A549 (cell line): ENCODE measurements around the gene SPTB. TPM values are rescaled to one million over a fixed set of nuclear protein-coding genes. Genes with fewer than 3 reads are reported as not detected.

ENCODE experiments used
- ATAC-seq, 2 experiments: fragments of 200-7000 bp in 1 of 2; fragments of >200 bp in 1 of 2; cut with Nextera tagmentation in 1 of 2; cut with Tn5 transposase in 1 of 2; 3 replicates each; pipeline versions ENCODE4 v1.8.0 to v1.9.1; 2018 to 2020; ENCODE audit warnings: mild to moderate bottlenecking in 1 of 2, moderate library complexity in 1 of 2
- CTCF ChIA-PET: fragments of 300-600 bp; sonication (Branson Sonifier 250); formaldehyde crosslinking; extraction: SDS; loops from one replicate; lab custom pipeline; 2021; ENCODE audit warnings: antibody characterized with exemption, inconsistent platforms; lab: Yijun Ruan, JAX
- POLR2A ChIA-PET: fragments of 350-600 bp; formaldehyde crosslinking; extraction: SDS; loops from one replicate; lab custom pipeline; 2021; ENCODE audit warnings: antibody characterized with exemption, inconsistent platforms; lab: Yijun Ruan, JAX
- DNase-seq, 2 experiments: peaks; one replicate each; pipeline versions ENCODE4 v3.0.0 to v3.0.0-alpha.2; 2011 to 2016; ENCODE audit warnings: low read depth in 1 of 2, low spot score in 1 of 2
- FAIRE-seq: peaks from 2 replicates; lab custom pipeline; 2011; peaks lifted over from hg19 to GRCh38; lab: Jason Lieb, UNC
- H3K27ac ChIP-seq, 2 experiments: fragments of >200 bp; sonication (Bioruptor Twin); formaldehyde crosslinking; 3 replicates each; pipeline ENCODE4 v1.5.1; 2016 to 2017
- H3K4me1 ChIP-seq: fragments of >200 bp; sonication (Bioruptor Twin); formaldehyde crosslinking; 3 replicates; pipeline ENCODE4 v1.6.1; 2016
- H3K4me2 ChIP-seq: fragments of >200 bp; sonication (Bioruptor Twin); formaldehyde crosslinking; 3 replicates; pipeline ENCODE4 v1.6.1; 2016
- H3K4me3 ChIP-seq: fragments of >200 bp; sonication (Bioruptor Twin); formaldehyde crosslinking; 3 replicates; pipeline ENCODE4 v1.5.1; 2016
- H3K9me3 ChIP-seq: fragments of >200 bp; sonication (Bioruptor Twin); formaldehyde crosslinking; 3 replicates; pipeline ENCODE4 v1.6.1; 2016
- CBX2 ChIP-seq: fragments of 200-600 bp; sonication (generic); IDR thresholded peaks from 2 replicates; pipeline ENCODE4 v1.6.1; 2016; ENCODE audit warnings: low read depth, mild to moderate bottlenecking, borderline replicate concordance
- CBX8 ChIP-seq: fragments of 200-600 bp; sonication (generic); IDR thresholded peaks from 2 replicates; pipeline ENCODE4 v1.6.1; 2016
- CEBPB ChIP-seq, 2 experiments: fragments of >200 bp in 1 of 2; sonication (Bioruptor Twin) in 1 of 2; formaldehyde crosslinking in 1 of 2; IDR thresholded peaks; 2 replicates each; pipeline ENCODE4 v1.6.1; 2012 to 2016
- CHD4 ChIP-seq: fragments of 200-600 bp; sonication (generic); IDR thresholded peaks from 2 replicates; pipeline ENCODE4 v1.6.1; 2016; ENCODE audit warnings: antibody characterized with exemption, mild to moderate bottlenecking, borderline replicate concordance
- EHF ChIP-seq: fragments of 250-450 bp; sonication (Bioruptor Pico); IDR thresholded peaks from 2 replicates; pipeline ENCODE4 v1.5.0; 2020; ENCODE audit warnings: mild to moderate bottlenecking
- EHMT2 ChIP-seq: fragments of 200-600 bp; sonication (generic); IDR thresholded peaks from 2 replicates; pipeline ENCODE4 v1.6.1; 2016; ENCODE audit warnings: antibody characterized with exemption, low read depth, mild to moderate bottlenecking, moderate library complexity
- EP300 ChIP-seq, 2 experiments: fragments of >200 bp; sonication (Bioruptor Twin); formaldehyde crosslinking; IDR thresholded peaks; 2 replicates in 1 of 2; 3 replicates in 1 of 2; pipeline ENCODE4 v1.6.1; 2016 to 2017
- ESRRA ChIP-seq: fragments of 150-350 bp; IDR thresholded peaks from 2 replicates; pipeline ENCODE4 v1.6.1; 2014; ENCODE audit warnings: mild to moderate bottlenecking, low read length, borderline replicate concordance
- FOSB ChIP-seq: fragments of 250-450 bp; sonication (Bioruptor Pico); IDR thresholded peaks from 2 replicates; pipeline ENCODE4 v1.5.0; 2020; ENCODE audit warnings: mild to moderate bottlenecking, moderate library complexity
- FOSL2 ChIP-seq, 2 experiments: fragments of 450-650 bp in 1 of 2; fragments of >200 bp in 1 of 2; sonication (Bioruptor Twin) in 1 of 2; formaldehyde crosslinking; IDR thresholded peaks; 2 replicates each; pipeline versions ENCODE4 v1.5.0 to v1.6.1; 2016 to 2020; ENCODE audit warnings: mild to moderate bottlenecking in 1 of 2, moderate library complexity in 1 of 2
- GATA3 ChIP-seq: IDR thresholded peaks from 2 replicates; pipeline ENCODE4 v1.6.1; 2012; ENCODE audit warnings: borderline replicate concordance
- HDAC2 ChIP-seq: fragments of 200-600 bp; sonication (generic); IDR thresholded peaks from 2 replicates; pipeline ENCODE4 v1.6.1; 2016
- HOXA7 ChIP-seq: fragments of 250-450 bp; sonication (Bioruptor Pico); IDR thresholded peaks from 2 replicates; pipeline ENCODE4 v1.5.0; 2020; ENCODE audit warnings: mild to moderate bottlenecking, moderate library complexity
- HOXB5 ChIP-seq: fragments of 250-450 bp; sonication (Bioruptor Pico); IDR thresholded peaks from 2 replicates; pipeline ENCODE4 v1.5.0; 2020; ENCODE audit warnings: mild to moderate bottlenecking, moderate library complexity
- KDM5A ChIP-seq: fragments of 200-600 bp; sonication (generic); IDR thresholded peaks from 2 replicates; pipeline ENCODE4 v1.6.1; 2016; ENCODE audit warnings: antibody characterized with exemption, mild to moderate bottlenecking
- MAFK ChIP-seq: fragments of 450-650 bp; IDR thresholded peaks from 2 replicates; pipeline ENCODE4 v1.6.1; 2014; ENCODE audit not compliant: partially characterized antibody
- NFE2L2 ChIP-seq: fragments of 150-350 bp; conservative IDR thresholded peaks from 2 replicates; pipeline ENCODE4 v1.6.1; 2014; ENCODE audit warnings: low read length
- NPAS2 ChIP-seq: fragments of 250-450 bp; sonication (Bioruptor Pico); IDR thresholded peaks from 2 replicates; pipeline ENCODE4 v1.8.0; 2022; ENCODE audit warnings: mild to moderate bottlenecking, moderate library complexity, borderline replicate concordance
- NR3C1 ChIP-seq: fragments of >200 bp; sonication (Bioruptor Twin); formaldehyde crosslinking; IDR thresholded peaks from 3 replicates; pipeline ENCODE4 v1.6.1; 2017
- RAD21 ChIP-seq, 2 experiments: fragments of >200 bp in 1 of 2; sonication (Bioruptor Twin) in 1 of 2; formaldehyde crosslinking in 1 of 2; IDR thresholded peaks in 1 of 2; conservative IDR thresholded peaks in 1 of 2; 2 replicates in 1 of 2; 3 replicates in 1 of 2; pipeline ENCODE4 v1.6.1; 2012 to 2018; ENCODE audit warnings: inconsistent platforms in 1 of 2
- RARB ChIP-seq: fragments of 250-450 bp; sonication (Bioruptor Pico); IDR thresholded peaks from 2 replicates; pipeline ENCODE4 v1.8.0; 2021; ENCODE audit warnings: mild to moderate bottlenecking, moderate library complexity
- SMC3 ChIP-seq: fragments of >200 bp; sonication (Bioruptor Twin); formaldehyde crosslinking; IDR thresholded peaks from 3 replicates; pipeline ENCODE4 v1.6.1; 2018; ENCODE audit warnings: inconsistent platforms
- ZNF302 ChIP-seq: fragments of 250-450 bp; sonication (Bioruptor Pico); IDR thresholded peaks from 2 replicates; pipeline ENCODE4 v1.9.0; 2021; ENCODE audit warnings: inconsistent platforms, mild to moderate bottlenecking, moderate library complexity
- WGBS: methylation state at CpG from one replicate; pipeline ENCODE4 v1.1.6; 2017; ENCODE audit errors: missing lambda C conversion rate; 5-methylcytosine and 5-hydroxymethylcytosine counted together
- polyA plus RNA-seq, 4 experiments: library from polyadenylated mRNA; depleted of rRNA in 3 of 4; stranded (reverse); fragments of >200 nt; fragmentation: RNase III in 1 of 4; extraction: RNeasy Plus Mini Kit Qiagen cat#74134 plus additional on column Dnase treatment in 1 of 4; gene quantifications; 2 replicates in 3 of 4; 3 replicates in 1 of 4; pipeline ENCODE4 v1.2.3, GENCODE V29; 2011 to 2017
- TF ChIP-seq, protein P1 (sequence below): fragments of >200 bp; sonication (Bioruptor Twin); formaldehyde crosslinking; IDR thresholded peaks from 3 replicates; pipeline ENCODE4 v1.5.1; 2016
- TF ChIP-seq, protein P2 (sequence below): fragments of 450-650 bp; IDR thresholded peaks from 2 replicates; pipeline ENCODE4 v1.6.1; 2014; ENCODE audit warnings: antibody characterized with exemption
- TF ChIP-seq, protein P3 (sequence below): IDR thresholded peaks from 2 replicates; pipeline ENCODE4 v1.6.1; 2012; ENCODE audit warnings: low read depth, borderline replicate concordance
- TF ChIP-seq, protein P4 (sequence below): fragments of 150-350 bp; IDR thresholded peaks from 2 replicates; pipeline ENCODE4 v1.6.1; 2014; ENCODE audit warnings: low read depth, mild to moderate bottlenecking, low read length

Gene SPTB
- polyA plus RNA-seq, 2 of the 4 experiments (the other 2 are of a cell fraction), result 0.27 to 2.1 TPM

DNA sequence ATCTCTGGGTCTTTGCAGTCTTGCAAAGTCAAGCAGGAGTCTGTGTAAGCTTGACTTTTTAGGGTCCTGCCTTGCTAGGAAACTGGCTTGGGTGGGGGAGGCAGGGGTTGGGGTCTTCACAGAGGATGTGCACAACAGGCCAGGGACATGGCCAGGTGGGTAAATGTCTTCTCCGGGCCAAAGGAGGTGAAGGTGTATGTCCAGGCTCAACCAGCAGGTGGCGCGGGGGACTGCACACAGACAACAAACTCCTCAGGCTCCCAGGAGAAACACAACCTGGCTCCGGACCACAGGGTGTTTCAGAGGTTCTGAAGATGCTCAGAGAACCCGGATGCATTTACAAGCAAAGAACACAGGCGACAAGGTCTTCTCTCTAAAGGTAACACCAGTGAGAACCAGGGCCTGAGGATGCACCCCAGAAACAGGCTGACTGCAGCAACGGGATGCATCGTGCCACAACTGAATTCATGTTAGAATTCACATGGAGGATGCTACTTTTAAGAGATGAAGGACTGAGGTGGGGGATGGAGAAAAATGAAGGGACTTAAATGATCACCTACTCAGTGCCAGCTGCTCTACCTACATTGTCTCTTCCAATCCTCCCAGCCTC is 119.5 kb downstream of the SPTB start:
- POLR2A ChIA-PET, result interaction anchor here (2.0 to 2.6 kb wide), 2 partner anchors 220 kb away, joined by 10 to 16 read pairs; partner anchors contain the start of gene HSPA2
- no peaks in the 10 kb centered on the region for H3K9me3 ChIP-seq
- no peak for TF ChIP-seq GATA3
- TF ChIP-seq HOXB5 (CRISPR knock-in tag), result no peak
- no peak for TF ChIP-seq CBX8
- no peak for TF ChIP-seq EHMT2
- TF ChIP-seq, protein P1, sequence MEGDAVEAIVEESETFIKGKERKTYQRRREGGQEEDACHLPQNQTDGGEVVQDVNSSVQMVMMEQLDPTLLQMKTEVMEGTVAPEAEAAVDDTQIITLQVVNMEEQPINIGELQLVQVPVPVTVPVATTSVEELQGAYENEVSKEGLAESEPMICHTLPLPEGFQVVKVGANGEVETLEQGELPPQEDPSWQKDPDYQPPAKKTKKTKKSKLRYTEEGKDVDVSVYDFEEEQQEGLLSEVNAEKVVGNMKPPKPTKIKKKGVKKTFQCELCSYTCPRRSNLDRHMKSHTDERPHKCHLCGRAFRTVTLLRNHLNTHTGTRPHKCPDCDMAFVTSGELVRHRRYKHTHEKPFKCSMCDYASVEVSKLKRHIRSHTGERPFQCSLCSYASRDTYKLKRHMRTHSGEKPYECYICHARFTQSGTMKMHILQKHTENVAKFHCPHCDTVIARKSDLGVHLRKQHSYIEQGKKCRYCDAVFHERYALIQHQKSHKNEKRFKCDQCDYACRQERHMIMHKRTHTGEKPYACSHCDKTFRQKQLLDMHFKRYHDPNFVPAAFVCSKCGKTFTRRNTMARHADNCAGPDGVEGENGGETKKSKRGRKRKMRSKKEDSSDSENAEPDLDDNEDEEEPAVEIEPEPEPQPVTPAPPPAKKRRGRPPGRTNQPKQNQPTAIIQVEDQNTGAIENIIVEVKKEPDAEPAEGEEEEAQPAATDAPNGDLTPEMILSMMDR, result peak; percentile 64
- no peak for TF ChIP-seq KDM5A
- TF ChIP-seq RAD21 (conservative IDR thresholded peaks at IDR 0.05 in 1 of 2, IDR thresholded peaks at IDR 0.05 in 1 of 2), result peak; percentile 64 to 68
- peak; percentile 55 for TF ChIP-seq SMC3
- TF ChIP-seq EHF (CRISPR knock-in tag), result no peak
- TF ChIP-seq HDAC2, result no peak
- TF ChIP-seq, protein P2, sequence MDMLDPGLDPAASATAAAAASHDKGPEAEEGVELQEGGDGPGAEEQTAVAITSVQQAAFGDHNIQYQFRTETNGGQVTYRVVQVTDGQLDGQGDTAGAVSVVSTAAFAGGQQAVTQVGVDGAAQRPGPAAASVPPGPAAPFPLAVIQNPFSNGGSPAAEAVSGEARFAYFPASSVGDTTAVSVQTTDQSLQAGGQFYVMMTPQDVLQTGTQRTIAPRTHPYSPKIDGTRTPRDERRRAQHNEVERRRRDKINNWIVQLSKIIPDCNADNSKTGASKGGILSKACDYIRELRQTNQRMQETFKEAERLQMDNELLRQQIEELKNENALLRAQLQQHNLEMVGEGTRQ, result no peak
- TF ChIP-seq NFE2L2, result no peak
- TF ChIP-seq, all 56 proteins: peak for 3
- Histone ChIP-seq H3K4me3 (no peak overlapping the region), H3K4me1 (peaks cover 94% of the 10 kb centered on the region), H3K27ac (peak overlapping the region; percentile 92 to 93), H3K4me2 (peak overlapping the region; percentile 88)
- FAIRE-seq, result no peak
- WGBS, result 44% methylated on average over 7 of the region's 8 CpGs
- peak; percentile 76 to 91 for DNase-seq
- peak in 1 of 2 experiments; percentile 27; a peak in 3 of 6 replicates for ATAC-seq
- CTCF ChIA-PET, result interaction anchor here (0.8 to 7.4 kb wide), 36 partner anchors 8 to 220 kb away, joined by 3 to 147 read pairs (median 6); partner anchors contain the start of genes HSPA2 and PLEKHG3

DNA sequence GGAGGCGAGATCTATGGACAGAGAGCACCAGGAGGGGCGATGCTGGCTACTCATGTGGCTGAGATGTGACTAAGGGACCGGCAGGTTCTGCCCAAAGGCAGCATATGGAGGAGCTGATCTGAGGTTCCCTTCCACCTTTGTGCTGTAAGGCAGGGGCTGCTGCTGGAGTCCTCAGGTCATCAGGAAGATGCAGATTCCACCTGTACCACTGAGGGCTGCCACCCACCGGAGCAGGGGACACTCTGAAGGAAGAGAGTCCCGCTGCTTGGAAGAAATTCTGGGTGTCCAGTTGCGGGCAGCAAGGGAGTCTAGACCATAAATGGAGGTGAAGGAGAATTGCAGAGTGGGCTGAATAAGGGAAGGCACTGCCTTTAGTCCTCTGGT is 120.2 kb downstream of the SPTB start:
- H3K4me3 ChIP-seq, result no peak overlapping the region
- WGBS, result 89% methylated on average over 6 of the region's 6 CpGs
- peaks cover 90% of the 10 kb centered on the region for H3K4me1 ChIP-seq
- POLR2A ChIA-PET, result interaction anchor here (0.6 to 2.0 kb wide), 3 partner anchors 105 to 219 kb away, joined by 3 to 10 read pairs (median 4); partner anchors contain the start of gene HSPA2
- H3K27ac ChIP-seq, result peak overlapping the region; percentile 92 to 93
- DNase-seq, result no peak
- CTCF ChIA-PET, result interaction anchor here (0.7 to 7.4 kb wide), 28 partner anchors 10 to 219 kb away, joined by 3 to 147 read pairs (median 4); partner anchors contain the start of genes HSPA2 and PLEKHG3
- peak overlapping the region; percentile 88 for H3K4me2 ChIP-seq
- no peaks in the 10 kb centered on the region for H3K9me3 ChIP-seq
- no peak for FAIRE-seq
- TF ChIP-seq, protein P3, sequence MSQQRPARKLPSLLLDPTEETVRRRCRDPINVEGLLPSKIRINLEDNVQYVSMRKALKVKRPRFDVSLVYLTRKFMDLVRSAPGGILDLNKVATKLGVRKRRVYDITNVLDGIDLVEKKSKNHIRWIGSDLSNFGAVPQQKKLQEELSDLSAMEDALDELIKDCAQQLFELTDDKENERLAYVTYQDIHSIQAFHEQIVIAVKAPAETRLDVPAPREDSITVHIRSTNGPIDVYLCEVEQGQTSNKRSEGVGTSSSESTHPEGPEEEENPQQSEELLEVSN, result no peak
- no peak for TF ChIP-seq CBX2
- no peak for TF ChIP-seq FOSB (CRISPR knock-in tag)
- no peak for TF ChIP-seq MAFK
- TF ChIP-seq CEBPB (IDR thresholded peaks at IDR 0.05), result no peak
- no peak for TF ChIP-seq EHMT2
- no peak for ATAC-seq

DNA sequence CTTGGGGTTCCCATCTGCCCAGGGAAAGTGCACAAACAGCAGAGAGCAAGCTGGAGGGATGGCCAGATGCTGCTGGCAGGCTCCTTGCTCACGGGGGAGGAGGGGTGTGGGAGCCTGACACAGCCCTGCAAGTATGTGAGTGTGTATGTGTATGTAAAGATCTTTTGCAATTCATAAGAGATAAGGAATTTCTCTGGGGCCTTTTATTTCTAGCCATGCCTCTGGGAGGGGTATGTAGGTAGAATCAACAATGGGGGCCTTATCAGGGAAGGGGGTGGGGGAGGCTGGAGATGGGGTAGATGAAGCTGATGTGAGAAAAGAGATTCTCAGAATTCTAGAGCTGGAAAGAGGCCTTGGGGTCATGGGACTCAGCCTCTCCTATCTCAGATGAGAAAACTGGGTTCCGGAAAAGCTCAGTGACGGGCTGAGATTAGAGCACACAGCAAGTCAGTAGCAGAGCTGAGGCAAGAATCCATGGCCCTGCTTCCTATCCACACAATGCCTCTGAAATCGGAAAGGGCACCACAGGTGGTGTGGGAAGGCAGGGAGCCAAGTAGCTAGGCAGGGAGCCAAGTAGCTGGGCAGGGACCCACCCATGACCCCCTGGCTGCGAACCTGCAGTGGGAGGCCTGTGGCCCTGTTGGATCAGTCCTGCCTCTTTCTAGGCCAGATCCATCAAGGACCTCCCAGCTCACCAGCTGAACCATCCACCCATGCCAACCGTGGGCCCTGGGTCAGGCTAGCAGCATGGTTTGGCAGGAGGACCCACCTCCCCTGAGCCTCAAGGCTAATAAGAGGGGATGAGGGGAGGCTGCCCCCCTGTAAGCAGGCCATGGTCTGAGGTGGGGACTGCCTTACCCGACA is 120.8 kb downstream of the SPTB start:
- Histone ChIP-seq H3K27ac (peak overlapping the region; percentile 92 to 93), H3K4me2 (peak overlapping the region; percentile 88), H3K4me1 (peaks cover 84% of the 10 kb centered on the region), H3K9me3 (no peaks in the 10 kb centered on the region), H3K4me3 (no peak overlapping the region)
- FAIRE-seq, result peak; percentile 43
- 50% methylated on average over 6 of the region's 7 CpGs for WGBS
- ChIA-PET POLR2A (interaction anchor here (0.6 to 2.0 kb wide), 4 partner anchors 51 to 218 kb away, joined by 3 to 10 read pairs (median 4); partner anchors contain the start of gene HSPA2), CTCF (interaction anchor here (0.7 to 7.4 kb wide), 26 partner anchors 9 to 248 kb away, joined by 3 to 147 read pairs (median 4); partner anchors contain the start of genes HSPA2 and PLEKHG3)
- ATAC-seq, result peak; percentile 26 to 47; a peak in 3 of 6 replicates
- peak; percentile 71 to 82 for DNase-seq
- no peak for TF ChIP-seq ESRRA
- TF ChIP-seq, protein P4, sequence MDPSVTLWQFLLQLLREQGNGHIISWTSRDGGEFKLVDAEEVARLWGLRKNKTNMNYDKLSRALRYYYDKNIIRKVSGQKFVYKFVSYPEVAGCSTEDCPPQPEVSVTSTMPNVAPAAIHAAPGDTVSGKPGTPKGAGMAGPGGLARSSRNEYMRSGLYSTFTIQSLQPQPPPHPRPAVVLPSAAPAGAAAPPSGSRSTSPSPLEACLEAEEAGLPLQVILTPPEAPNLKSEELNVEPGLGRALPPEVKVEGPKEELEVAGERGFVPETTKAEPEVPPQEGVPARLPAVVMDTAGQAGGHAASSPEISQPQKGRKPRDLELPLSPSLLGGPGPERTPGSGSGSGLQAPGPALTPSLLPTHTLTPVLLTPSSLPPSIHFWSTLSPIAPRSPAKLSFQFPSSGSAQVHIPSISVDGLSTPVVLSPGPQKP, result no peak
- no peak for TF ChIP-seq NR3C1
- TF ChIP-seq FOSL2 (IDR thresholded peaks at IDR 0.05), result peak; percentile 58
- peak; percentile 81 for TF ChIP-seq FOSL2 (CRISPR knock-in tag; IDR thresholded peaks at IDR 0.05)
- no peak for TF ChIP-seq MAFK
- TF ChIP-seq CHD4, result no peak
- no peak for TF ChIP-seq HOXB5 (CRISPR knock-in tag)
- peak; percentile 24; the same call in 1 of the 3 replicates for TF ChIP-seq SMC3
- TF ChIP-seq HOXA7 (CRISPR knock-in tag), result no peak
- TF ChIP-seq ZNF302, result no peak
- no peak for TF ChIP-seq NPAS2 (CRISPR knock-in tag)
- TF ChIP-seq EP300 (IDR thresholded peaks at IDR 0.05), result peak; percentile 63 to 81; a peak in 3 of 5 replicates
- TF ChIP-seq RARB (CRISPR knock-in tag), result no peak
